WTC11 (cell line): ENCODE results near the gene TMEM176A. TPM values are rescaled to one million over a fixed set of nuclear protein-coding genes. Genes with fewer than 3 reads are reported as not detected.
A peak's percentile ranks its signal among the peaks of the same experiment; 100 is the strongest.

Experiments used
- ATAC-seq: fragments of 200-7000 bp; cut with Tn5 transposase; 2 replicates; pipeline ENCODE4 v1.10.0; 2021; ENCODE audit warnings: mild to moderate bottlenecking, moderate library complexity
- CTCF ChIA-PET: fragments of 300-600 bp; sonication (Branson Sonifier 250); formaldehyde crosslinking; loops from one replicate; lab custom pipeline; 2021; ENCODE audit warnings: antibody characterized with exemption; lab: Charles Lee
- POLR2A ChIA-PET: fragments of 350-600 bp; sonication (Branson Sonifier 250); formaldehyde crosslinking; loops from one replicate; lab custom pipeline; 2021; ENCODE audit warnings: antibody characterized with exemption; lab: Charles Lee
- DNase-seq: peaks from one replicate; pipeline ENCODE4 v3.0.0; 2021; ENCODE audit warnings: low spot score
- H3K27ac Mint-ChIP-seq: 2 replicates; pipeline ENCODE4 v1.8.0; 2021; ENCODE audit warnings: mixed read lengths
- H3K27me3 Mint-ChIP-seq: 2 replicates; pipeline ENCODE4 v1.8.0; 2021; ENCODE audit warnings: low read depth, mild to moderate bottlenecking, moderate library complexity, mixed read lengths
- H3K36me3 Mint-ChIP-seq: 2 replicates; pipeline ENCODE4 v1.8.0; 2021; ENCODE audit warnings: mixed read lengths
- H3K4me1 Mint-ChIP-seq: 2 replicates; pipeline ENCODE4 v1.8.0; 2022; ENCODE audit warnings: mixed read lengths
- H3K4me3 Mint-ChIP-seq: 2 replicates; pipeline ENCODE4 v1.8.0; 2021; ENCODE audit warnings: mild to moderate bottlenecking, moderate library complexity, mixed read lengths
- H3K9me3 Mint-ChIP-seq: 2 replicates; pipeline ENCODE4 v1.8.0; 2021; ENCODE audit warnings: mixed read lengths
- CBFB ChIP-seq: sonication (generic); formaldehyde crosslinking; IDR thresholded peaks from 2 replicates; pipeline ENCODE4 v1.8.1; 2022; ENCODE audit warnings: mild to moderate bottlenecking, low read depth, missing genetic modification reagents
- CREM ChIP-seq: sonication (generic); formaldehyde crosslinking; IDR thresholded peaks from 2 replicates; pipeline ENCODE4 v1.8.1; 2022; ENCODE audit warnings: mild to moderate bottlenecking, missing genetic modification reagents, moderate library complexity
- E2F1 ChIP-seq: sonication (generic); formaldehyde crosslinking; IDR thresholded peaks from 2 replicates; pipeline ENCODE4 v1.8.0; 2022; ENCODE audit warnings: mild to moderate bottlenecking, missing genetic modification reagents
- E2F4 ChIP-seq: sonication (generic); formaldehyde crosslinking; IDR thresholded peaks from 2 replicates; pipeline ENCODE4 v1.8.1; 2022; ENCODE audit warnings: low read depth, mild to moderate bottlenecking, moderate library complexity, missing genetic modification reagents, borderline replicate concordance
- EMX1 ChIP-seq: fragments of 250-450 bp; sonication (Bioruptor Pico); IDR thresholded peaks from 2 replicates; pipeline ENCODE4 v1.8.0; 2021; ENCODE audit warnings: mild to moderate bottlenecking
- ERG ChIP-seq: fragments of 250-450 bp; sonication (Bioruptor Pico); IDR thresholded peaks from 2 replicates; pipeline ENCODE4 v1.8.0; 2021; ENCODE audit warnings: mild to moderate bottlenecking
- ESRRA ChIP-seq: sonication (generic); formaldehyde crosslinking; IDR thresholded peaks from 2 replicates; pipeline ENCODE4 v1.8.1; 2022; ENCODE audit warnings: mild to moderate bottlenecking, missing genetic modification reagents, borderline replicate concordance
- JAZF1 ChIP-seq: fragments of 250-450 bp; sonication (Bioruptor Pico); IDR thresholded peaks from 2 replicates; pipeline ENCODE4 v1.9.0; 2021; ENCODE audit warnings: moderate library complexity, mild to moderate bottlenecking, inconsistent platforms
- JUN ChIP-seq: sonication (generic); formaldehyde crosslinking; IDR thresholded peaks from 2 replicates; pipeline ENCODE4 v1.8.0; 2023; ENCODE audit warnings: mild to moderate bottlenecking, missing genetic modification reagents
- MLX ChIP-seq: sonication (generic); formaldehyde crosslinking; IDR thresholded peaks from 2 replicates; pipeline ENCODE4 v1.8.1; 2023; ENCODE audit warnings: mild to moderate bottlenecking, missing genetic modification reagents, moderate library complexity
- PRDM15 ChIP-seq: sonication (generic); formaldehyde crosslinking; IDR thresholded peaks from 2 replicates; pipeline ENCODE4 v1.8.0; 2022; ENCODE audit warnings: missing genetic modification reagents
- RORB ChIP-seq: fragments of 250-450 bp; sonication (Bioruptor Pico); IDR thresholded peaks from 2 replicates; pipeline ENCODE4 v1.9.0; 2021; ENCODE audit warnings: mild to moderate bottlenecking
- SMAD4 ChIP-seq: sonication (generic); formaldehyde crosslinking; IDR thresholded peaks from 2 replicates; pipeline ENCODE4 v1.8.0; 2022; ENCODE audit warnings: mild to moderate bottlenecking, missing genetic modification reagents
- USF2 ChIP-seq: sonication (generic); formaldehyde crosslinking; IDR thresholded peaks from 2 replicates; pipeline ENCODE4 v1.8.1; 2023; ENCODE audit warnings: mild to moderate bottlenecking, missing genetic modification reagents, moderate library complexity
- ZNF281 ChIP-seq: sonication (generic); formaldehyde crosslinking; IDR thresholded peaks from 2 replicates; pipeline ENCODE4 v1.8.0; 2023; ENCODE audit warnings: mild to moderate bottlenecking, missing genetic modification reagents
- ZNF532 ChIP-seq: fragments of 250-450 bp; sonication (Bioruptor Pico); IDR thresholded peaks from 2 replicates; pipeline ENCODE4 v1.9.0; 2021; ENCODE audit warnings: mild to moderate bottlenecking, borderline replicate concordance
- total RNA-seq: library from RNA; stranded (reverse); gene quantifications from 3 replicates; pipeline ENCODE4 v1.2.3, GENCODE V29; 2021

Gene TMEM176A
- total RNA-seq, 1 experiment from 2014 or later: 0.74 TPM

GRCh38 chr7:150801946-150802771 lies 1.6 kb downstream of the TMEM176A start:
- ChIA-PET CTCF (interaction anchor here (0.9 kb wide), 1 partner anchor 14 kb away, joined by 3 read pairs; no protein-coding TSS in a partner anchor), POLR2A (no interaction called here)
- Mint-ChIP-seq H3K36me3 (peaks cover 11% of the 10 kb centered on the region), H3K27me3 (peaks cover 73% of the 10 kb centered on the region), H3K27ac (no peak overlapping the region), H3K4me3 (peak overlapping the region; percentile 37; the same call in 1 of the 2 replicates), H3K4me1 (peaks cover 14% of the 10 kb centered on the region), H3K9me3 (peaks cover 20% of the 10 kb centered on the region)
- no peak for ATAC-seq
- DNase-seq: no peak
- TF ChIP-seq USF2 (CRISPR knock-in tag): no peak
- no peak for TF ChIP-seq SMAD4 (CRISPR knock-in tag)
- TF ChIP-seq E2F1 (CRISPR knock-in tag): no peak
- no peak for TF ChIP-seq E2F4 (CRISPR knock-in tag)
- TF ChIP-seq PRDM15 (CRISPR knock-in tag): no peak
- TF ChIP-seq JAZF1 (CRISPR knock-in tag): no peak
- TF ChIP-seq MLX: no peak
- TF ChIP-seq RORB (CRISPR knock-in tag): no peak
- no peak for TF ChIP-seq CREM (CRISPR knock-in tag)
- no peak for TF ChIP-seq CBFB (CRISPR knock-in tag)
- no peak for TF ChIP-seq EMX1
- no peak for TF ChIP-seq JUN (CRISPR knock-in tag)
- TF ChIP-seq ZNF281 (CRISPR knock-in tag): no peak
- no peak for TF ChIP-seq ERG
- TF ChIP-seq ESRRA: no peak
- no peak for TF ChIP-seq ZNF532 (CRISPR knock-in tag)
